HG02870 (cell line): ENCODE data around the gene TEAD1.
"Not testable (repeated sequence)": the region's sequence is repeated elsewhere in the genome, so short reads cannot be mapped to it uniquely, and the experiment has no call there.

ENCODE experiments used
- ATAC-seq: cut with Tn5 transposase; IDR thresholded peaks from one replicate; pipeline ENCODE4 v1.9.1; 2021; ENCODE audit warnings: mild to moderate bottlenecking, moderate library complexity; ENCODE audit not compliant: unreplicated experiment

TEAD1 gene

DNA sequence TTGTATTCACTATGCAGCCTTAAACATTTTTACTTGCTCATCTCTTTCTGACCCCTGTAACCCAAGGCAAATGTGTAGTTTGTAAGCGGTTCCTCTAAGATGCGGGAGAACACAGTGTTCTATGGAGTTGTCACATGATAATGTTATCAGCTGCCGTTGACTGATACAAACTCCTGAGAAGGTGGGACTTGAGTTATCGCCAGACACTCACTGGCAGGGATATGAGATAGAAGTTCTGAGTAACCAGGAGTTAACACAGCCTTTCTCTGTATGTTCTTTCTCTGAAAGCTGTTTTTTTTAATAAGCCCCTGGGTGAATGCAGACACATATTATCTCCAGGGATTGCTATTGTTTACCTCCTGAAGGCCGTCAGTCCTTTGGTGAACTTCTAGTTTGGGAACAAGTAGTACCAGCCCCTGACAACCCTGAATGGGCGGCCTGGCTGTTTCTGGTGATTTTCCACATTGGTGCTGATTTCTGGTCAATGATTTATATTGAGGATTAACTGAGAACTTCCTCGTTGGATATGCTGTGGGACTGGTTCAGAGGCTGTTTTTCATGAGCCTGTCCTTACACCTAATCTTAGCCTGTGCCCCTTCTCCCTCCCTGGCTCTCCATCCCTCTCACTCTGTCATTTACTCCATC, 179.6 kb downstream of the TEAD1 start:
- ATAC-seq, result no peak

DNA sequence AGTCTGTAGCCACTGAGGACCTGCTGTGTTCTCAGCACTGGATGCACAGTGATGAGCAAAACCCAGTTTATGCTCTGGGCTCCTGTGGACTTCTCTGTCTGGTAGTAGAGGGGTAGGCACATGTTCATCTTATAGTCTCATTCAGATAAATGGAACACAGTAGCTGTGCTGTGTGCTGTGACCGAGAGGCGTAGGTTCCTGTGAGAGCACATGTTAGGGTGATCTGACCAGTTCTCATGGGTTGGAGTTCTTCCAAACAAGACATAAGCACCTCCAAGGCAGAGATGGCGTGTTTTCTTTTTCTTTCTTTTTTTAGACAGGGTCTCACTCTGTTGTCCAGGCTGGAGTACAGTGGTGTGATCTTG, 180.1 kb downstream of the TEAD1 start:
- no peak for ATAC-seq

DNA sequence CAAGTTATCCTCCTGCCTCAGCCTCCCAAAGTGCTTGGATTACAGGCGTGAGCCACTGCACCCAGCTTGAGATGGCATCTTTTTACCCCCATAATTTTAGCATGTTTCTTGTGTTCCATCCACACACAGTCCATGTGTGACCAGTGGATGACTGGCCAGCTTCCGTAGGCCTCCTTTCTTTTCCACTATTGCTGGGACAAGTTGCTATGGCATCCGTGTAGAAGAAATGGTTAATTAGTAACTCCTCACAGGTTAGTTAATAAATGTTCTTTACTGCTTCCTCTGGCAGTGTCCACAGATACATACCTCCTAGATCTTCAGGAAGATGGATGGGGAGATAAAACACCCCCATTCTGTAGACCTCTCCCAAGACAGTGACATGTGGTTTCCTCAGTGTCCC, 180.6 kb downstream of the TEAD1 start:
- ATAC-seq, result no peak

DNA sequence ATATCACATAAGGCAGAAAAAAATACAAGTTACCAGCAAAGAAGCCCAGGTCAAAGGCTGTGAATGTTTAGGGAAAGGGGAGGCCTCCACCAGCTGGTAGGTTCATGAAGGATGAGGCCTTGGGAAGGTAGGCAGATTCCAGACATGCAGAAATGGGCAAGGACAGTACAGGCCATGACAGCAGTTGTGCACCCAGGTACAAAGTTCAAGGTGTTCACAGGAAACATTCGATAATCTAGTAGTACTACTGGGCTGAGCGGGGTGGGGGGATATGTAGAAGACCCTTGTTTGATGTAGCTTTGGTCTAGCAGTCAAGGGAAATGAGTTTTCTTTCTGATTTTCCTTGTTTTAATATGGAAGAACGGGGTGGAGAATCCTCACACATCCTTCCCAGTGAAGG, 182.1 kb downstream of the TEAD1 start:
- ATAC-seq, result no peak

DNA sequence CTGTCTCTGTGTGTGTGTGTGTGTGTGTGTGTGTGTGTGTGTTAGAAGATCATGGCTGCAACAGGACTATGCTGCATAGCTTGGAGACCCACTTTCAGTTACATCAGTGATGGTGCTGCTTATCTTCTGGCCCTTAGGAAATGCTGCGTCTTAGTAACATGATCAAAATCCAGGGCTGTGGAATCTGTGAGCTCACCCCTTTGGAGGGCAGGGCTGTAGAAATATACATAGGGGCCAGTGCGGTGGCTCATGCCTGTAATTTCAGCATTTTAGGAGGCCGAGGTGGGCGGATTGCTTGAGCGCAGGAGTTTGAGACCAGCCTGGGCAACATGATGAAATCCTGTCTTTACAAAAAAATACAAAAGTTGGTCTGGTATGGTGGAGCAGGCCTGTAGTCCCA, 183.4 kb downstream of the TEAD1 start:
- ATAC-seq, result no peak

DNA sequence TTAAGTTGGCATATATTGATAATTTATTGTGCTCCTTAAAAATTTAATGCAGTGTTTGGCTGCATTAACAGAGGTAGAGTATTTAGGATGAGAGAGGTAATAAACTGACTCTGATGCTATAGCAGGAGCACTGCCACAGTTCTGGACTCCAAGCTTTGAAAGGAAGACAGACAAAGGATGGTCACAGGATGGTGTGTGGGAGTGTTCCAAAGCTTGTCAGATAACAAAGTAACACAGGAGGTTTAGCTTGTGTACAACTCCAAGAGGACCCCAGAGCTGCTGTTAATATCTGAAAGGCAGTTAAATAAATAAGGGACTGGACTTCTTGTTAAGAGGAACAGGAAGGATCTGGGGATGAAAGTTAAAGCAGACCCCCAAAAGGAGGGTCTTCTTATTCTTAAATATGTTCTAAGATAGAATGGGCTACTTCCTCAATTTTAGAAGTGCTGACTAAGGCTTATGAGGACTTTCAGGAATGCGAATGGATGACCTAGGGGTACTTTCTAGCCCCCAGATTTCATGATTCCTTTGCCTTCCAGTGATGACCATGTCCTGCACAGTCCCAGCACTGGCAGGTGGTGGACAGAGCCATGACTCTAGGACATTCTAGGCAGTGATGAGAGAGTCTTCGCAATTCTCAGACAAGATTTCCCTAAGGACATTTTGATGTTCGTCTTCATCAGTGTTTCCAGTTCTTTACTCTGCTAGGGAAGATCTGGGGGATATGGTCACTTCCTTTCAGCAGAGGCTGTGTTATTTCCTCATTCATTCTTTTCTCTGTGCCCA, 185.8 kb downstream of the TEAD1 start:
- ATAC-seq, result no peak

DNA sequence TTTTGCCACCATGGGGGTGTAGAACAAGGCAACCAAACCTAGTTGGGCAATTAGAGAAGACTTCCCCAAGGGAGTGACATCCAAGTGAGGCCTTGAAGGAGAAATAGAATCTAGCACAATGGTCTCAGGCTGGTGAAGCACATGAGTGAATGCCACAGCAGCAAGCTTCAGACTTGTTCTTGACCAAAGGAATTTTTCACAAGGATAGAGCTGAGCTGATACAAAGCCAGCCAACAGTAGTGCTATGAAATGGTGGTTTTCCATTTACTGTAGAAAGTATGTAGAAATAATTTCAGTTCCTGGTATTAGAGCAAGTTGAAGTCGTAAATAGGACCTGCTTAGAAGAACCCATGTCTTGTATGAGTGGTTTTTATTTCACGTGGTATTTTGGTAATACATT, 186.6 kb downstream of the TEAD1 start:
- ATAC-seq, result no peak

DNA sequence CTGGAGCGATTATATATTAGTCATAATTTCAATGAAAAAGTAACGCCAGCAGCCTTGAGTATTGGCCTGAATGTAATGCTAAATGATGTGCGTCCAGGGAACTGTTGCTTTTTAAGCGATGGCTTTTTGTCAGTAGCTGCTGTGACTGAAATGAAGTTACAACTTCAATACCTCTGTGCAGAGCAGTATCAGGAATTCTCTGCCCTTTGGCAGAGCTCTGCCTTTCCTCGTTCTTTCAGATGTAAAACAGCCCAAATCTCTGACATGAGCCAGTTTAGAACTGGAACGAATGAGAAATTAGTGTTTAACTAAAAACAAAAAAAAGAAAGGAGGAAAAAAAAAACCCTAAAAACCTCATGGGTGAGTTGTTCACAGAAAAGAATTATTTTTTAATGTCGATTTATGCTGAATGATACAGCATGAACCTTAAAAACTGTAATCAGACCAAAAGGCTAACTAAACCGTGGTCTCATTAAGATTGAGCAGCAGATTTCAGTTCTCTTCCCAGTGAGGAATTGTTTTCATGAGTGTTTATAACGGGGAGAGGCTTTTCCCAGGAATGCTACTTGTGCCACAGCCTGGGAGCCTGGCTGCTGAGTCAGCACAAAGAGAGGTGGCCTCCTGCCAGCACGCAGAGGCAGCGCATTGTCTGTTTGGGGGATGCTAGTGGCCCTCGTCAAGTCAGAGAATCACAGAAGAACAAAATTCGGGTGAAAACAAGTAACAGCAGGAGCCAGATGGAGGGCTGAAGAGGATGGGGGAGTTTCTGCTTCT, 188.7 kb downstream of the TEAD1 start:
- no peak for ATAC-seq

DNA sequence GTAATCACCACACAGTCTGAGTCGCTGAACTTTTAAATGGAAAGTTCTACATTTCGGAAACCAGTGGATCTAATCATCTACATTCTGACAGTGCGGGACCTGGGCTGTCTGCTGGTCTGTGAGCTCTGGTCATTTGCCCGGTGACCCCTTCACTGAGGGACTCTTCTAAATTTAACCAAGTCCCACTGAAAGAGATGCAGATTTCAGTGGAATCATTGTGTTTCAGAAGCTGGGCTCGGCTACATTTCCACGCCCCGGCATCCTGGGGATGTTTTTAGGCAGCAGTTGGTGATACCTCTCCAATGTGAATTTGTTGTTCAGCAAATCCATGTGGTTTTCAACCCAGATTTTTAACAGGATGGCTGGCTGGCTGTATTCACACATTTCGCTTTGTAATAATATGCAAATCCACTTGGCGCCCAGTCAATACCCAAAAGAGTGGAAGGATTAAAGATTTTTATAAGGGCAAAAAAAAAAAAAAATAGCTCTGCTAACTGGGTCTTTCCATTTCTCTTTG, 189.4 kb downstream of the TEAD1 start:
- no peak for ATAC-seq

DNA sequence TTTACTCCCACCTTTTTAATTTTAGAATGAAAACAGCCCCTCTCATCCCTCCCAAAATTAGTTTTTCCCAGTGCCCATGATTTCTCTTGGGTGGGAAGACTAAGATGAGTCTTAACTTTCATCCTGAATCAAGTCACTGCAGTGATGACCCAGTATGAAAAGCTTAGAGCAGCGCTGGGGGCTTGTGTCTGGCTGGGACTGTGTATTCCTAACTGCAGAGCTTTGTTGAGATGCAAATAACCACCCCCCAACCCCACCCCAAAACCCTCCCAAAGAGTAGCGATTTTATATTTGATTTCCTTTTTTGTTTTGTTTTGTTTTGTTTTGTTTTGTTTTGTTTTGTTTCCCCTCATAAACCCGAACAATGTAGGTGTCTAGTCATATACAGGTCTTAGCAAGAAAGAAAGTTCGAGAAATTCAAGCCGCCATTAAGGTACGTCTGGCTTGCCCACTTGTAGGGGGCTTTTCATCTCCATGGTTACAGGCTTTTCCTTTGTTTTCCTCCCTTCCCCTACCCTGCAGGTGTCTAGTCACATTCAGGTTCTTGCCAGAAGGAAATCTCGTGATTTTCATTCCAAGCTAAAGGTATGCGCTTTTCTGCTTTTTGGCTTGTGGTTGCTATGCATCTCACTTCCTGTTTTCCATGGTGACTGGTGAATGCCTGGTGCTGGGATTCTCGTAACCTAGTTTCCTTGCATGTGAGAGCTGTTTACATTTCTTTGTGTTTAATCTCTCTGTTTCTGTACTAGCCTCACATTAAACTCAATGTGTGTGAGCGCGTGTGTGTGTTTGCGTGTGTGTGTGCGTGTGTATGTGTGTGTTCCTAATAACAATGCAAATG, 190.3 kb downstream of the TEAD1 start:
- no peak for ATAC-seq

DNA sequence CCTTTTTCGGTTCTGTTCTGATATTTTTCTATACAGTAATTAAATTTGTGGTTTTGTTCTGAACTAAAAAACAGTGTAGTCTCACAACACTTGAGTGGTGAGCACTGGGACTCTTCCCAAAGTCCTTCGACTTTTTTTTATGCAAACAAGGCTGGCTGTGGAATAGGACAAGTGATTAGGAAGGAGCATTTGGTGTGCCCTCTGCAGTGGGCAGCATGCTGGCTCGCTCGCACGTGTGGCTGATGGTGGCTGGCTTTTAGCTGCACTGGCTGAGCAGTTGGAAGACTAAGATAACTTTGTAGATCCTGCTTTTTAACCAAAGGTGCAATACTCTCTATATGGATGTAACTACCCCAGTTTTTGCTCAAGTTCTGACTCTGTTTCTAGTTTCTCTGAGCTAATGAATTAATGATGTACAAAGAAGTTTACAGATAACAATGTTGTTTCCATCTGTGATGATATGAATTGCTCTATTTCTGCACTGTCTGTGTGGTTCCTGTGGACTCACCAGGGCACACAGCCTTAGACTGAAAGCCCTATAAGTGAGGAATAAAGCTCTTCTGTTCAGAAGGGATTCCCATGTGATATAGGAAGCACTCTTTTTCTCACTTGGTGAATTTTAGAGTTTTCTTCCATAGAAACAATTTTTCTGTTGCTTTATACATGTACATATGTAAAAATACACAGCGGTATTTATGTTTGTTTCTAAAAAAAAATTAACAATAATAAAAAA, 191.8 kb downstream of the TEAD1 start:
- ATAC-seq, result no peak

DNA sequence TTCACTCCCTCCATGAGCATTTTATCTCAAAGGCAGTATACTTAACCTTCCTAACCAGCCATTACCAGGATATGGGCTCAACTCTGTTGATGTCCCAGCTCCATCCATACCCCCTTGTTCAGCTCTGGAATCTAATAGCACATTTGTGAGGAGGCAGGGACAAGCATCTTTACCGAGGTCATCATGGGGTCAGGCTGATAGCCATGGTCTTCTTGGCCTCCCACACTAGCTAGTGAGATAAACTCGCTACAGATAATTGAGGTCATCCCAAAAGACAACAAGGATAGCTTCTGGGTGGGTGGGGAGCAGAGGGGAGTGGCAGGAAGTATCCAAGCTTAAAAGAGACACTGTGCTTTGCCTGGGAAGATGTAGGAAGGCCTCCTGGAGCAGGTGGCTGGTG, 193.3 kb downstream of the TEAD1 start:
- no peak for ATAC-seq

DNA sequence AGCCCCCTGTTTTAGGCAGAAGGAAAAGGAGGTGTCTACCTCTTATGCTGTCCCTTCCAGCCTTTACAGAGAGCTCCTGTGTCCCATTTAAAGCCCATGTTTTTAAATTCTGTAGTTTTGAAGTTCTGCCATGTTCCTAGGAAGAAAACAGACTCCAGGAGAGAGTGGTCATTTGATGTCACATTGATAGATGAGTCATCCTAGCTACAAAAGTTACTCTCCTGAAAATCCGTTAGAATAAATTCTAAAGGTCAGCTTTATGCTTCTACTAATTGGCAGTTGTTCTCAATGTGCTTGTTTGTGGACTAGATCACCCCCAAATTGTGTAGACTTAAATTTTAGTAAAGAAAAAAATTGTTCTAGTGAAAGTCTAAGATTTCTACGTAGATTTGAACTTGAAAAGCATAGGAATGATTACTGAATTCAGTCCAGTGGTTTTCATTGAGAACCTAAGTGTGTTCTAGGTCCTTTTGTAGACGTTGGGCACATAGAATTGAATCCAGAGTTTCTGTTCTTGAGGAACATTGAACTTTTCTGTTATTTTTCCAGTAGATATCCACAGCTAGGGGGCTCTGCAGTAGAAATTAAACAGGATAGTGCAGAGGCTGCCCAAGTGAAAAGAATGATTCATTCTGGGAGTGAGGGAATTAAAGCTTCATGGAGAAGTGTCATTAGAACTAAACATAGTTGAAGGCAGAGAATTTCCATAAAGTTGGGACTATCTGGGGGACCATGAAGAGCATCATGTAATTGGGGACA, 194.3 kb downstream of the TEAD1 start:
- no peak for ATAC-seq

DNA sequence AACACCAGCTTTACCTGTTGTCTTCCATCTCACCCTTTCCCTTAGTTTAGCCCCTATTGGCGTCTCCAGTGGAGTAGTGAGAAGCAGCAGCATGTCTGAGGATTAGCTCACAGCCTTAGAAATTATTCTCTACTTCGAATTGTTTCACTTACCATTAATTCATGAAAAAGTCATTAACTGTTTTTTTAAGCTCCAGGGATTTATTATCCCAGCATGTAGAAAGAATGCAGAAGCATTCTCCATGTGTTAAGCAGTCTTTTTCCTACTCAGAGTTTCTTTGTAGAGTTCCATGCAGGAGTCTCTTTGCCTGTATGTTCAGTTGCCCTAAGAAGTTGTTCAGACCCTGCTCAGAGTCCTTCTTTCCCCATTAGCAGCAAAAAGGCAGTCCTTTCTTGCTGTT, 197.0 kb downstream of the TEAD1 start:
- no peak for ATAC-seq

DNA sequence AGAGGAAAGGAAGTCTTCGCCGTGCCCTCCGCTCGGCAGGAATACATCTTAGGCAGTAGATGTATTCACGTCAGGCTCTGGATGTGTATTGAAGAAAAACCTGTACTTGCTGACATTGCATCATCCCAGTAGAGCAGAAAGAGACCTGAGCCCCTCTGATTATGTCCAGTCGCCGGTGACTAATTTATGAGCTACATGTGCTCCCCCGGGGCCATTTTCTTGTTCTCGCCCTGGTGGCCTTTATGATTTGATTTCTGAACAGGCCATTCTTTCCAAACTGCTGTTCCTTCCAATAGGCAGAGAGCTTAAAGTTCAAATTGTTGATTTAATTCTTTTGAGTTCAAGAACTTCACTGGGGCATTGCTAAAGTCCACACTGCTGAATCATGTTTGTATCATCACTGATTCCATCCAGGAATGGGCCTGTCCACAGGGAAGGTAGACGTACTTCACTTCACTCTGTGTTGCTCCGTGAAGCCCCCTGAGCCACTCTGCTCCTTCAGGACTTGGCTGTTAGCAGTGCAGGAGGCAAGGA, 197.6 kb downstream of the TEAD1 start:
- no peak for ATAC-seq

DNA sequence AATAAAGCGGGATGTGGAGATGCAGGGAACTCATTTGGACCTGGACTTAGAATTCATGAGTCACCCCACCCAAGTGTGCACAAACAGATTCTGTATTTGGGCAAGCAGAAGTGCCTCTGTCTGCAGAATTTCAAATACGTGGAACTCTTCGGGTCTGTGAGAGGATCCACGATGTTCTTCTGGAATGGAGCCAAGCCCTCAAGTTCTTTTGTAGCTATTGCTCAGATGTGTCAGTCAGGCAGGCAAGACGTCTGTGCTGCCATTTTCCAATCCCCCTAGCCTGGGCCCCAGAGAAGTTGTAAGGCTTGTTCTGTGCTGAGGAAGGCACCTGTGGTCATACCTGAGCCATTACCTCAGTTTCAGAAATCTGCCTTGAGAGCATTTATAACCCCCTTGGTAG, 202.1 kb downstream of the TEAD1 start:
- ATAC-seq, result no peak

DNA sequence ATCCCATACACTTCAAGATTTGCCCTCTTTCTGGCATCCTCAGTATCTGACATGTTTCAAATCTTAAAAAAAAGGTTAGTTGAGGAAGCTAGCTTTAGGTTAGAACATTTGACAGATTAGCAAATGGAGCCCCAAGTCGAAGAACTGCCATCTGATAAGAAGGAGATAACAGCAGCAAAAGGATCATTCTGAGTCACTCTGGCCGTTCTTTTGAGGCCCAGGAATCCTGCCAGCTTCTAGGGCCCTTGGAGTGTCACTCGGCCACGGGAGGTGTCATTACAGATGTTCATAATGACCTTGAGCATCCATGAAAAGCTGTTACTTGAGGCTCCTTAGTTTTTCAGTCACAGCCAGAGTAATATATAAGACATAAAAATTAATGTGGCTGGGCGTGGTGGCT, 202.8 kb downstream of the TEAD1 start:
- no peak for ATAC-seq

DNA sequence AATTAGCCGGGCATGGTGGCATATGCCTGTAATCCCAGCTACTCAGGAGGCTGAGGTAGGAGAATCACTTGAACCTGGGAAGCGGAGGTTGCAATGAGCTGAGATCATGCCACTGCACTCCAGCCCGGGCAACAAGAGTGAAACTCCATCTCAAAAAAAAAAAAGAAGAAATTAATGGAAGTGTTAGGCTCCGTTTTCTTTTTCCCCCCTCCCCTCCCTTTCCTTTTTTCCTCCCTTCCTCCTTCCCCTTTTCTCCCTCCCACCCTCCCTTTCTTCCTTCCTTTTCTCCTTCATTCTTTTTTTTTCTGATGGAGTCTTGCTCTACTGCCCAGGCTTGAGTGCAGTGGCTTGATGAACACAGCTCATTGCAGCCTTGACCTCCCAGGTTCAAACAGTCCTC, 203.3 kb downstream of the TEAD1 start:
- ATAC-seq, result not testable (repeated sequence)

DNA sequence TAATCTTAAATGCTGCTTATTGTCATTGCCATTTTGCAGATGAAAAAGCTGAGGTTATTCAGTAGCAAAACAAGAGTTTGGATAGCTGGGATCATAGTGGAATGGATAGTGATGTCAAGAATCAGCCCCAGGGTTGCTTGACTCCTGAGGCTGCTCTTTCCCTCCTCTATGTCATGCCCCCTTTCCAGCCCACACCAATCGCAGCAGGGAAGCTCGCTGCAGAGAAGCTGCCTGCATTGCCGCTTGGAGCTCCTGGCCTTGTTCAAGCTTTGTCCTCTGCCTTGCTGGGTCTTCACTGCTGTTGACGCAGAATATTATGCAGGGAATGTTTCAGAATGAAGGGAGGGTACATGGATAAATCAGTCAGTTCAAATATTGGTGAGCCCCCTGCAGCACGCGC, 206.1 kb downstream of the TEAD1 start:
- no peak for ATAC-seq
